ENCODE data around the gene C16orf95.

GRCh38 chr16:87279094-87279658, 38.0 kb downstream of the C16orf95 start:
- TF ChIP-seq CTCF (IDR thresholded peaks at IDR 0.05; ENCODE audit: poor library complexity) (no peak), EZH2phosphoT487 (IDR thresholded peaks at IDR 0.05; ENCODE audit: low read depth, severe bottlenecking, unreplicated experiment) (no peak), EZH2 (IDR thresholded peaks at IDR 0.05; ENCODE audit: borderline replicate concordance) (no peak)

All from hepatocyte (in vitro differentiated cells).